Liver (tissue), 9 donors: ENCODE data around the gene C3orf52. TPM values are rescaled to one million over a fixed set of nuclear protein-coding genes. Genes with fewer than 3 reads are reported as not detected.

Experiments used
- DNase-seq: peaks from one replicate; pipeline ENCODE4 v3.0.0-alpha.2; 2017; ENCODE audit warnings: low spot score
- H3K27ac ChIP-seq, 2 donors: one replicate each; pipeline ENCODE4 v1.7.0; 2013; ENCODE audit warnings: inconsistent platforms in 2 of 2, low read length in 2 of 2, control low read depth in 1 of 2, low read depth in 1 of 2, mild to moderate bottlenecking in 1 of 2
- H3K27me3 ChIP-seq, 4 donors: one replicate each; pipeline versions ENCODE4 v1.6.1 to v1.7.0; 2013; ENCODE audit warnings: low read length in 3 of 4, inconsistent platforms in 1 of 4, mild to moderate bottlenecking in 1 of 4, moderate library complexity in 1 of 4; ENCODE audit not compliant: control insufficient read depth in 4 of 4, insufficient read depth in 4 of 4
- H3K36me3 ChIP-seq, 4 donors: one replicate each; pipeline versions ENCODE4 v1.6.1 to v1.7.0; 2013; ENCODE audit warnings: low read length in 3 of 4, mild to moderate bottlenecking in 3 of 4, low read depth in 1 of 4, moderate library complexity in 1 of 4; ENCODE audit not compliant: control insufficient read depth in 4 of 4, insufficient read depth in 3 of 4
- H3K4me1 ChIP-seq, 4 donors: one replicate each; pipeline versions ENCODE4 v1.6.1 to v1.7.0; 2013; ENCODE audit warnings: low read length in 3 of 4, mild to moderate bottlenecking in 3 of 4, moderate library complexity in 1 of 4; ENCODE audit not compliant: control insufficient read depth in 4 of 4, insufficient read depth in 4 of 4
- H3K4me3 ChIP-seq, 3 donors: one replicate each; pipeline versions ENCODE4 v1.6.1 to v1.7.0; 2013; ENCODE audit warnings: low read length in 3 of 3, control low read depth in 1 of 3, low read depth in 1 of 3, mild to moderate bottlenecking in 1 of 3
- H3K9ac ChIP-seq, 2 donors: one replicate each; pipeline ENCODE4 v1.7.0; 2013; ENCODE audit warnings: low read length in 2 of 2, mild to moderate bottlenecking in 2 of 2, moderate library complexity in 2 of 2, control low read depth in 1 of 2, low read depth in 1 of 2
- H3K9me3 ChIP-seq, 4 donors: one replicate each; pipeline versions ENCODE4 v1.6.1 to v1.7.0; 2013; ENCODE audit warnings: low read length in 3 of 4; ENCODE audit not compliant: control insufficient read depth in 4 of 4
- FOXA2 ChIP-seq: IDR thresholded peaks from 2 replicates; pipeline ENCODE4 v1.6.1; 2016; ENCODE audit warnings: antibody characterized with exemption
- GABPA ChIP-seq, 2 donors: IDR thresholded peaks in 1 of 2; conservative IDR thresholded peaks in 1 of 2; 2 replicates each; pipeline ENCODE4 v1.6.1; 2016; ENCODE audit warnings: antibody characterized with exemption in 2 of 2, mild to moderate bottlenecking in 1 of 2, moderate library complexity in 1 of 2
- HNF4A ChIP-seq, 2 donors: conservative IDR thresholded peaks; 2 replicates each; pipeline ENCODE4 v1.6.1; 2016; ENCODE audit warnings: antibody characterized with exemption in 2 of 2, mild to moderate bottlenecking in 2 of 2
- JUND ChIP-seq, 2 donors: IDR thresholded peaks; 2 replicates each; pipeline ENCODE4 v1.6.1; 2016; ENCODE audit warnings: antibody characterized with exemption in 2 of 2
- RAD21 ChIP-seq, 2 donors: IDR thresholded peaks; 2 replicates each; pipeline ENCODE4 v1.6.1; 2016; ENCODE audit warnings: antibody characterized with exemption in 2 of 2, mild to moderate bottlenecking in 2 of 2
- RXRA ChIP-seq, 2 donors: IDR thresholded peaks; 2 replicates each; pipeline ENCODE4 v1.6.1; 2017 to 2018; ENCODE audit warnings: antibody characterized with exemption in 2 of 2, mild to moderate bottlenecking in 1 of 2
- SP1 ChIP-seq: IDR thresholded peaks from 2 replicates; pipeline ENCODE4 v1.6.1; 2018; ENCODE audit warnings: antibody characterized with exemption, mild to moderate bottlenecking
- TAF1 ChIP-seq: conservative IDR thresholded peaks from 2 replicates; pipeline ENCODE4 v1.6.1; 2016; ENCODE audit warnings: antibody characterized with exemption, mild to moderate bottlenecking
- YY1 ChIP-seq: IDR thresholded peaks from 2 replicates; pipeline ENCODE4 v1.6.1; 2016; ENCODE audit warnings: antibody characterized with exemption, mild to moderate bottlenecking
- WGBS: extraction: QIAGEN DNeasy Blood & Tissue Kit; methylation state at CpG from one replicate; pipeline ENCODE4 v1.1.7; 2013; 5-methylcytosine and 5-hydroxymethylcytosine counted together
- polyA plus RNA-seq, 2 donors: library from polyadenylated mRNA; stranded (reverse) in 1 of 2; unstranded in 1 of 2; fragments of 200-250 nt in 1 of 2; fragments of >200 nt in 1 of 2; fragmentation: Nextera tagmentation in 1 of 2; extraction: Ambion mirVana in 1 of 2; gene quantifications; one replicate each; pipeline versions ENCODE4 v1.2.1 to v1.2.3, GENCODE V29; 2013 to 2015
- total RNA-seq, 2 donors: library from RNA; depleted of rRNA; stranded (reverse); fragments of >200 nt; gene quantifications; one replicate each; pipeline ENCODE4 v1.2.3, GENCODE V29; 2014
- TF ChIP-seq, protein P1 (sequence below): IDR thresholded peaks from 2 replicates; pipeline ENCODE4 v1.6.1; 2016; ENCODE audit warnings: antibody characterized with exemption
- TF ChIP-seq, protein P2 (sequence below): fragments of 150-350 bp; IDR thresholded peaks from 2 replicates; pipeline ENCODE4 v1.5.1; 2017; ENCODE audit warnings: improper control_type of control experiment, low read depth, low read length; ENCODE audit not compliant: missing input control
- TF ChIP-seq, protein P3 (sequence below): IDR thresholded peaks from 2 replicates; pipeline ENCODE4 v1.6.1; 2016; ENCODE audit warnings: antibody characterized with exemption, mild to moderate bottlenecking
- TF ChIP-seq, protein P4 (sequence below): IDR thresholded peaks from 2 replicates; pipeline ENCODE4 v1.6.1; 2016; ENCODE audit warnings: antibody characterized with exemption
- TF ChIP-seq, protein P5 (sequence below): IDR thresholded peaks from 2 replicates; pipeline ENCODE4 v1.6.1; 2016; ENCODE audit warnings: antibody characterized with exemption
- donor health status: healthy.
- donor health status: healthy.
- donor health status: healthy.
- donor health status: healthy.
- donor health status: healthy.

The C3orf52 gene
- total and polyA plus RNA-seq, 4 donors = 0.10 to 1.8 (median 0.47) TPM; not detected in 1

DNA sequence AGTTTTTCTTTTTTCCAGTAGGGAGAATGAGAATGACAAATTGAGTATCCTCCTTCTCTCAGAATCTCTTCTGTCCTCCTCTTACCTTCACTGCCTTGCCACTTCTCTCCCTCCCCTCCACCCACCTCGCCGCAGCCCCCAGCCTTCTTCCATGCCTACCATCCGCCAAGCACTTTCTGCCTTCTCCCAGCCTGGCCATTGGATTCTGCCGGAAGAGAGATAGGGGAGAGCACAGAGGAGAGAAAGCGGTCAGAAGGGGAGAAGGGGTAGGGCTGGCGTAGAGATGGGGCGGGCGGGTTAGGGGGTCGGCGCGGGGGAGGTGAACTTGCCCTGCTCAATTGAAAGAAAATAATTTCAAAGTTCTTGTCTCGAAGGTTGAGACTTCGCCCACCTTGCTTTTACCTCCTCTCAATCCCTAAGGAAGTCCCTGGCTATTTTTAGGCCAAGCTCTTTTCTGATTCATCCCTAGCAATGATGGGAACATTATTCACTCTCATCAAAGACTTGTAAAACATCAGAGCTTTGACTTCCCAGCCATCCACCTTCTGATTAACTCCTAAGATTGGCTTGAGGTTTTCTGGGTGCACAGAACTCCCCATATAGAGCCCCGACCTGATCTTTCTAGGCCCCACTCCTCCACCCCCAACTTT is 811 bp downstream of the C3orf52 start:
- Histone ChIP-seq H3K36me3 (no peaks in the 10 kb centered on the region), H3K4me1 (peaks cover 0 to 13% (median 6%) of the 10 kb centered on the region in 4 donors), H3K27me3 (peaks cover 0 to 4% (median 0%) of the 10 kb centered on the region in 4 donors), H3K9ac (no peak overlapping the region), H3K9me3 (no peaks in the 10 kb centered on the region), H3K27ac (no peak overlapping the region), H3K4me3 (peak overlapping the region in 1 of 3 donors; percentile 48)
- no peak for DNase-seq
- WGBS = 54% methylated on average over 14 of the region's 14 CpGs
- TF ChIP-seq RAD21 (IDR thresholded peaks at IDR 0.05) (no peak), JUND (IDR thresholded peaks at IDR 0.05) (no peak)
- TF ChIP-seq, protein P1, sequence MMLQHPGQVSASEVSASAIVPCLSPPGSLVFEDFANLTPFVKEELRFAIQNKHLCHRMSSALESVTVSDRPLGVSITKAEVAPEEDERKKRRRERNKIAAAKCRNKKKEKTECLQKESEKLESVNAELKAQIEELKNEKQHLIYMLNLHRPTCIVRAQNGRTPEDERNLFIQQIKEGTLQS = no peak

DNA sequence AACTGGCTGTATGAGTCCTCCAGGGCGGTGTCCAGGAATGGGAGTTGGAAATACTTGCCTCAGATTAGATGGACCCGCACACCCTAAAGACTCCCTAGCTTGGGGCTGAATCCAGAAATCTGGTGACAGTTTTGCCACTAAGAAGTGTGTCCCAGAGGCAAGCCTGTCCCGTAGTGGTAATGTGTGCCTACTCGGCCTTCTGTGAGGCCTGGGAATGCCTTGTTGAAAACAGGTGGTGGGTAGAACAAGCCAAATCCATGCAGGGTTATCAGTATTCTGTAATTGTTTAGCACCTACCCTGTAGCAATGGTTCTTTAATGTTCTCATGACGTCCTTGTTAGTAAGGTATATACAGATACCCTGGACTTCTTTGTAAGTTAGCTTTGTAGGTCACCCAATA is 1.6 kb downstream of the C3orf52 start:
- H3K27ac ChIP-seq = no peak overlapping the region
- no peak overlapping the region for H3K9ac ChIP-seq
- no peaks in the 10 kb centered on the region for H3K9me3 ChIP-seq
- WGBS = 88% methylated on average over 5 of the region's 5 CpGs
- H3K27me3 ChIP-seq = peaks cover 0 to 4% (median 0%) of the 10 kb centered on the region in 4 donors
- H3K4me1 ChIP-seq = peaks cover 0 to 13% (median 6%) of the 10 kb centered on the region in 4 donors
- H3K4me3 ChIP-seq = no peak overlapping the region
- no peaks in the 10 kb centered on the region for H3K36me3 ChIP-seq
- no peak for DNase-seq
- TF ChIP-seq, protein P2, sequence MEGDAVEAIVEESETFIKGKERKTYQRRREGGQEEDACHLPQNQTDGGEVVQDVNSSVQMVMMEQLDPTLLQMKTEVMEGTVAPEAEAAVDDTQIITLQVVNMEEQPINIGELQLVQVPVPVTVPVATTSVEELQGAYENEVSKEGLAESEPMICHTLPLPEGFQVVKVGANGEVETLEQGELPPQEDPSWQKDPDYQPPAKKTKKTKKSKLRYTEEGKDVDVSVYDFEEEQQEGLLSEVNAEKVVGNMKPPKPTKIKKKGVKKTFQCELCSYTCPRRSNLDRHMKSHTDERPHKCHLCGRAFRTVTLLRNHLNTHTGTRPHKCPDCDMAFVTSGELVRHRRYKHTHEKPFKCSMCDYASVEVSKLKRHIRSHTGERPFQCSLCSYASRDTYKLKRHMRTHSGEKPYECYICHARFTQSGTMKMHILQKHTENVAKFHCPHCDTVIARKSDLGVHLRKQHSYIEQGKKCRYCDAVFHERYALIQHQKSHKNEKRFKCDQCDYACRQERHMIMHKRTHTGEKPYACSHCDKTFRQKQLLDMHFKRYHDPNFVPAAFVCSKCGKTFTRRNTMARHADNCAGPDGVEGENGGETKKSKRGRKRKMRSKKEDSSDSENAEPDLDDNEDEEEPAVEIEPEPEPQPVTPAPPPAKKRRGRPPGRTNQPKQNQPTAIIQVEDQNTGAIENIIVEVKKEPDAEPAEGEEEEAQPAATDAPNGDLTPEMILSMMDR = no peak
- TF ChIP-seq SP1 (no peak), FOXA2 (no peak), HNF4A (conservative IDR thresholded peaks at IDR 0.05) (no peak), TAF1 (no peak), YY1 (no peak), RXRA (IDR thresholded peaks at IDR 0.05) (no peak), GABPA (IDR thresholded peaks at IDR 0.05 in 1 of 2, conservative IDR thresholded peaks at IDR 0.05 in 1 of 2) (no peak), RAD21 (IDR thresholded peaks at IDR 0.05) (no peak)
- TF ChIP-seq, protein P1 = no peak
- TF ChIP-seq, protein P3, sequence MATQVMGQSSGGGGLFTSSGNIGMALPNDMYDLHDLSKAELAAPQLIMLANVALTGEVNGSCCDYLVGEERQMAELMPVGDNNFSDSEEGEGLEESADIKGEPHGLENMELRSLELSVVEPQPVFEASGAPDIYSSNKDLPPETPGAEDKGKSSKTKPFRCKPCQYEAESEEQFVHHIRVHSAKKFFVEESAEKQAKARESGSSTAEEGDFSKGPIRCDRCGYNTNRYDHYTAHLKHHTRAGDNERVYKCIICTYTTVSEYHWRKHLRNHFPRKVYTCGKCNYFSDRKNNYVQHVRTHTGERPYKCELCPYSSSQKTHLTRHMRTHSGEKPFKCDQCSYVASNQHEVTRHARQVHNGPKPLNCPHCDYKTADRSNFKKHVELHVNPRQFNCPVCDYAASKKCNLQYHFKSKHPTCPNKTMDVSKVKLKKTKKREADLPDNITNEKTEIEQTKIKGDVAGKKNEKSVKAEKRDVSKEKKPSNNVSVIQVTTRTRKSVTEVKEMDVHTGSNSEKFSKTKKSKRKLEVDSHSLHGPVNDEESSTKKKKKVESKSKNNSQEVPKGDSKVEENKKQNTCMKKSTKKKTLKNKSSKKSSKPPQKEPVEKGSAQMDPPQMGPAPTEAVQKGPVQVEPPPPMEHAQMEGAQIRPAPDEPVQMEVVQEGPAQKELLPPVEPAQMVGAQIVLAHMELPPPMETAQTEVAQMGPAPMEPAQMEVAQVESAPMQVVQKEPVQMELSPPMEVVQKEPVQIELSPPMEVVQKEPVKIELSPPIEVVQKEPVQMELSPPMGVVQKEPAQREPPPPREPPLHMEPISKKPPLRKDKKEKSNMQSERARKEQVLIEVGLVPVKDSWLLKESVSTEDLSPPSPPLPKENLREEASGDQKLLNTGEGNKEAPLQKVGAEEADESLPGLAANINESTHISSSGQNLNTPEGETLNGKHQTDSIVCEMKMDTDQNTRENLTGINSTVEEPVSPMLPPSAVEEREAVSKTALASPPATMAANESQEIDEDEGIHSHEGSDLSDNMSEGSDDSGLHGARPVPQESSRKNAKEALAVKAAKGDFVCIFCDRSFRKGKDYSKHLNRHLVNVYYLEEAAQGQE = no peak
- TF ChIP-seq, protein P4, sequence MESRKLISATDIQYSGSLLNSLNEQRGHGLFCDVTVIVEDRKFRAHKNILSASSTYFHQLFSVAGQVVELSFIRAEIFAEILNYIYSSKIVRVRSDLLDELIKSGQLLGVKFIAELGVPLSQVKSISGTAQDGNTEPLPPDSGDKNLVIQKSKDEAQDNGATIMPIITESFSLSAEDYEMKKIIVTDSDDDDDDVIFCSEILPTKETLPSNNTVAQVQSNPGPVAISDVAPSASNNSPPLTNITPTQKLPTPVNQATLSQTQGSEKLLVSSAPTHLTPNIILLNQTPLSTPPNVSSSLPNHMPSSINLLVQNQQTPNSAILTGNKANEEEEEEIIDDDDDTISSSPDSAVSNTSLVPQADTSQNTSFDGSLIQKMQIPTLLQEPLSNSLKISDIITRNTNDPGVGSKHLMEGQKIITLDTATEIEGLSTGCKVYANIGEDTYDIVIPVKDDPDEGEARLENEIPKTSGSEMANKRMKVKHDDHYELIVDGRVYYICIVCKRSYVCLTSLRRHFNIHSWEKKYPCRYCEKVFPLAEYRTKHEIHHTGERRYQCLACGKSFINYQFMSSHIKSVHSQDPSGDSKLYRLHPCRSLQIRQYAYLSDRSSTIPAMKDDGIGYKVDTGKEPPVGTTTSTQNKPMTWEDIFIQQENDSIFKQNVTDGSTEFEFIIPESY = no peak
- TF ChIP-seq, protein P5, sequence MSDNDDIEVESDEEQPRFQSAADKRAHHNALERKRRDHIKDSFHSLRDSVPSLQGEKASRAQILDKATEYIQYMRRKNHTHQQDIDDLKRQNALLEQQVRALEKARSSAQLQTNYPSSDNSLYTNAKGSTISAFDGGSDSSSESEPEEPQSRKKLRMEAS = no peak
